ENCODE results near the gene RAD23B. TPM values are rescaled to one million over a fixed set of nuclear protein-coding genes. Genes with fewer than 3 reads are reported as not detected.

Gene RAD23B
- total RNA-seq, 2 donors from 2014 or later = 33.3 to 57.4 TPM

DNA sequence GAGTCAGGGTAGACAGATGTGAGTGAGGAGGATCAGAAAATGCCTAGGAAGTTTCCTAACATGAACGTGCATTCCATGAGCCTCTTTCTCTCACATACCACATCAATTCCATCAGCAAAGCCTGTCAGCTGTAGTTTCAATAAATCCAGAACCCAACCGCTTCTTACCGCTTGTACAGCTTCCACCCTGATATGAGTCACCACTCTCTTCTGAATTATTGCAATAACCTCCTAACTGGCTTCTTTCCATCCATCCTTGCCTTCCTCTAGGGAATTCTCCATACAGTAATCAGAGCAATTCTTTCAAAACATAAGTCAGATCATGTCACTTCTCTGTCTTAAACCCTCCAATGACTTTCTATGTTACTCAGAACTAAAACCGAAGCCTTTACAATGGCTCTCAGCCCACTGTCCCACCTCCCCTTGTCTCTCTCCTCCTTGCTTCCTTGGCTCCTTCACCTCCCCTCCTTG is 8.1 kb upstream of the RAD23B start:
- TF ChIP-seq CTCF (IDR thresholded peaks at IDR 0.05) = no peak
- Histone ChIP-seq H3K4me1 (ENCODE audit: control insufficient read depth in 1 of 2, low read depth in 2 of 2) (peaks cover 0 to 8% of the 10 kb centered on the region in 2 donors), H3K4me3 (no peak overlapping the region), H3K9me3 (no peaks in the 10 kb centered on the region), H3K27ac (no peak overlapping the region), H3K27me3 (replicated peaks; ENCODE audit: insufficient read depth) (no peaks in the 10 kb centered on the region), H3K36me3 (no peaks in the 10 kb centered on the region)
- DNase-seq (ENCODE audit: low spot score) (no peak), ATAC-seq (ENCODE audit: insufficient number of reproducible peaks, low FRiP score, low read depth) (peak; percentile 55)

DNA sequence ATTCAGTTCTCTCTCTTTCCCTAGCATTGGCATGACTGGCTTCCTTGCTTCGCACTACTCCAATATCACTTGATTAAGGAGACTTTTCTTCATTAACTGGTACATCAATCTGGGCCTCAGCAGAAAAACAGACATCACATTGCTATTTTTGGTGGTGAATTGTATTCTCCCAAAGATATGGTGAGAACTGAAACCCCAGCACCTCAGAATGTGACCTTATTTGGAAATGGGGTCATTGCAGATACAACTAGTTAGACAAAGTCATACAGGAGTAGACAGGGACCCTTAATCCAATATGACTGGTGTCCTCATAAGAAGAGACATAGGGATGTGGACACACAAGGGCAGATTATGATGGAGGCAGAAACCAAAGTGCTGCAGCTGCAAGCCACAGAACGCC is 7.5 kb upstream of the RAD23B start:
- H3K4me1 ChIP-seq (ENCODE audit: control insufficient read depth in 1 of 2, low read depth in 2 of 2) = peaks cover 0 to 8% of the 10 kb centered on the region in 2 donors
- no peak for TF ChIP-seq CTCF (IDR thresholded peaks at IDR 0.05)
- no peak for ATAC-seq (ENCODE audit: insufficient number of reproducible peaks, low FRiP score, low read depth)
- no peak overlapping the region for H3K27ac ChIP-seq
- no peaks in the 10 kb centered on the region for H3K36me3 ChIP-seq
- no peaks in the 10 kb centered on the region for H3K27me3 ChIP-seq (replicated peaks; ENCODE audit: insufficient read depth)
- H3K4me3 ChIP-seq = no peak overlapping the region
- no peak for DNase-seq (ENCODE audit: low spot score)
- no peaks in the 10 kb centered on the region for H3K9me3 ChIP-seq

- Histone ChIP-seq H3K4me1 (ENCODE audit: control insufficient read depth in 1 of 2, low read depth in 2 of 2) (peaks cover 0 to 9% of the 10 kb centered on the region in 2 donors), H3K4me3 (no peak overlapping the region), H3K9me3 (no peaks in the 10 kb centered on the region), H3K27me3 (replicated peaks; ENCODE audit: insufficient read depth) (no peaks in the 10 kb centered on the region), H3K36me3 (no peaks in the 10 kb centered on the region), H3K27ac (no peak overlapping the region)
- DNase-seq (ENCODE audit: low spot score) (no peak), ATAC-seq (ENCODE audit: insufficient number of reproducible peaks, low FRiP score, low read depth) (no peak)
- TF ChIP-seq CTCF (IDR thresholded peaks at IDR 0.05) = no peak
Observed at GRCh38 chr9:107276966-107277710, 5.9 kb upstream of the RAD23B start.

DNA sequence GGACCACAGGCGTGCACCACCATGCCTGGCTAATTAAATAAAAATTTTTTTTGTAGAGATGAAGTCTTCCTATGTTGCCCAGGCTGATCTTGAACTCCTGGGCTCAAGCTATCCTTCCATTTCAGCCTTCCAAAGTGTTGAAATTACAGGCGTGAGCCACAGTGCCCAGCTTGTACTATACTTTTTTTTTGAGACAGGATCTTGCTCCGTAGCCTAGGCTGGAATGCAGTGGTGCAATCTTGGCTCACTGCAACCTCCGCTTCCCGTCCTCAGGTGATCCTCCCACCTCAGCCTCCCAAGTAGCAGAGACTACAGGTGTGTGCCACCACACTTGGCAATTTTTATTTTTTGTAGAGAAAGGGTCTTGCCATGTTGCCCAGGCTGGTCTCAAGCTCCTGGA is 5.3 kb upstream of the RAD23B start:
- Histone ChIP-seq H3K4me1 (ENCODE audit: control insufficient read depth in 1 of 2, low read depth in 2 of 2) (peaks cover 0 to 11% of the 10 kb centered on the region in 2 donors), H3K36me3 (no peaks in the 10 kb centered on the region), H3K9me3 (no peaks in the 10 kb centered on the region), H3K4me3 (no peak overlapping the region), H3K27me3 (replicated peaks; ENCODE audit: insufficient read depth) (no peaks in the 10 kb centered on the region), H3K27ac (no peak overlapping the region)
- DNase-seq (ENCODE audit: low spot score) (no peak), ATAC-seq (ENCODE audit: insufficient number of reproducible peaks, low FRiP score, low read depth) (no peak)
- no peak for TF ChIP-seq CTCF (IDR thresholded peaks at IDR 0.05)

GRCh38 chr9:107279086-107279485 is 4.0 kb upstream of the RAD23B start:
- Histone ChIP-seq H3K4me3 (no peak overlapping the region), H3K27ac (no peak overlapping the region), H3K9me3 (no peaks in the 10 kb centered on the region), H3K36me3 (no peaks in the 10 kb centered on the region), H3K27me3 (replicated peaks; ENCODE audit: insufficient read depth) (no peaks in the 10 kb centered on the region), H3K4me1 (ENCODE audit: control insufficient read depth in 1 of 2, low read depth in 2 of 2) (peaks cover 0 to 11% of the 10 kb centered on the region in 2 donors)
- DNase-seq (ENCODE audit: low spot score) (no peak), ATAC-seq (ENCODE audit: insufficient number of reproducible peaks, low FRiP score, low read depth) (no peak)
- no peak for TF ChIP-seq CTCF (IDR thresholded peaks at IDR 0.05)

All from thoracic aorta (tissue), 2 donors.